Measurements from ENCODE around the gene TMEM187.

GRCh38 chrX:153968754-153969124 lies 3.8 kb upstream of the TMEM187 start:
- TF ChIP-seq TAF1 (IDR thresholded peaks at IDR 0.05; ENCODE audit: borderline replicate concordance, insufficient read depth, low read length) (no peak), REST (IDR thresholded peaks at IDR 0.05; ENCODE audit: insufficient read depth in 1 of 2, low read depth in 2 of 2, low read length in 2 of 2) (no peak), POLR2AphosphoS5 (IDR thresholded peaks at IDR 0.05; ENCODE audit: low read depth, low read length) (no peak), FOXP2 (optimal IDR thresholded peaks at IDR 0.05; ENCODE audit: borderline replicate concordance, extremely low read depth, extremely low read length, insufficient read depth) (no peak)

Data from PFSK-1 (cell line).